ENCODE results near the gene HGS. TPM values are rescaled to one million over a fixed set of nuclear protein-coding genes. Genes with fewer than 3 reads are reported as not detected.

Gene HGS
- total and polyA plus RNA-seq, 2 of the 13 experiments (the other 11 are each of a cell fraction or from before 2014, with no cell fraction given), result 73.3 to 78.1 TPM

GRCh38 chr17:81713556-81714411 is 30.0 kb downstream of the HGS start (continued):
- TF ChIP-seq, protein P1, sequence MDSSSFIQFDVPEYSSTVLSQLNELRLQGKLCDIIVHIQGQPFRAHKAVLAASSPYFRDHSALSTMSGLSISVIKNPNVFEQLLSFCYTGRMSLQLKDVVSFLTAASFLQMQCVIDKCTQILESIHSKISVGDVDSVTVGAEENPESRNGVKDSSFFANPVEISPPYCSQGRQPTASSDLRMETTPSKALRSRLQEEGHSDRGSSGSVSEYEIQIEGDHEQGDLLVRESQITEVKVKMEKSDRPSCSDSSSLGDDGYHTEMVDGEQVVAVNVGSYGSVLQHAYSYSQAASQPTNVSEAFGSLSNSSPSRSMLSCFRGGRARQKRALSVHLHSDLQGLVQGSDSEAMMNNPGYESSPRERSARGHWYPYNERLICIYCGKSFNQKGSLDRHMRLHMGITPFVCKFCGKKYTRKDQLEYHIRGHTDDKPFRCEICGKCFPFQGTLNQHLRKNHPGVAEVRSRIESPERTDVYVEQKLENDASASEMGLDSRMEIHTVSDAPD (CRISPR knock-in tag; IDR thresholded peaks at IDR 0.05), result peak; percentile 58; the same call in 1 of the 2 replicates
- TF ChIP-seq MAZ (IDR thresholded peaks at IDR 0.05; ENCODE audit: borderline replicate concordance, low read depth, low read length) (no peak), MAZ (CRISPR knock-in tag; IDR thresholded peaks at IDR 0.05; ENCODE audit: low read depth) (peak; percentile 78), ZNF614 (CRISPR knock-in tag; IDR thresholded peaks at IDR 0.05; ENCODE audit: borderline replicate concordance) (no peak), HMG20A (CRISPR knock-in tag; IDR thresholded peaks at IDR 0.05; ENCODE audit: borderline replicate concordance) (no peak; the same call in 1 of the 2 replicates), ZNF720 (CRISPR knock-in tag; IDR thresholded peaks at IDR 0.05) (no peak), GATA4 (IDR thresholded peaks at IDR 0.05; ENCODE audit: borderline replicate concordance, low read depth) (no peak), KLF13 (CRISPR knock-in tag; IDR thresholded peaks at IDR 0.05) (0 out of 2 replicates have a peak, but pooled peaks have one; percentile 42), SIN3A (IDR thresholded peaks at IDR 0.05; ENCODE audit: borderline replicate concordance, low read depth, low read length) (peak; percentile 35; the same call in 1 of the 2 replicates), SP5 (CRISPR knock-in tag; IDR thresholded peaks at IDR 0.05; ENCODE audit: borderline replicate concordance, low read depth) (peak; percentile 93), TEAD2 (CRISPR knock-in tag; IDR thresholded peaks at IDR 0.05) (0 out of 2 replicates have a peak, but pooled peaks have one; percentile 9), ZNF510 (CRISPR knock-in tag; IDR thresholded peaks at IDR 0.05; ENCODE audit: low read depth) (peak; percentile 96; the same call in 1 of the 2 replicates), SETDB1 (CRISPR knock-in tag; IDR thresholded peaks at IDR 0.05; ENCODE audit: borderline replicate concordance) (no peak), MXI1 (IDR thresholded peaks at IDR 0.05; ENCODE audit: borderline replicate concordance, low read depth, low read length) (peak; percentile 55; the same call in 1 of the 3 replicates), RNF219 (CRISPR knock-in tag; IDR thresholded peaks at IDR 0.05) (no peak)
- TF ChIP-seq, protein P2, sequence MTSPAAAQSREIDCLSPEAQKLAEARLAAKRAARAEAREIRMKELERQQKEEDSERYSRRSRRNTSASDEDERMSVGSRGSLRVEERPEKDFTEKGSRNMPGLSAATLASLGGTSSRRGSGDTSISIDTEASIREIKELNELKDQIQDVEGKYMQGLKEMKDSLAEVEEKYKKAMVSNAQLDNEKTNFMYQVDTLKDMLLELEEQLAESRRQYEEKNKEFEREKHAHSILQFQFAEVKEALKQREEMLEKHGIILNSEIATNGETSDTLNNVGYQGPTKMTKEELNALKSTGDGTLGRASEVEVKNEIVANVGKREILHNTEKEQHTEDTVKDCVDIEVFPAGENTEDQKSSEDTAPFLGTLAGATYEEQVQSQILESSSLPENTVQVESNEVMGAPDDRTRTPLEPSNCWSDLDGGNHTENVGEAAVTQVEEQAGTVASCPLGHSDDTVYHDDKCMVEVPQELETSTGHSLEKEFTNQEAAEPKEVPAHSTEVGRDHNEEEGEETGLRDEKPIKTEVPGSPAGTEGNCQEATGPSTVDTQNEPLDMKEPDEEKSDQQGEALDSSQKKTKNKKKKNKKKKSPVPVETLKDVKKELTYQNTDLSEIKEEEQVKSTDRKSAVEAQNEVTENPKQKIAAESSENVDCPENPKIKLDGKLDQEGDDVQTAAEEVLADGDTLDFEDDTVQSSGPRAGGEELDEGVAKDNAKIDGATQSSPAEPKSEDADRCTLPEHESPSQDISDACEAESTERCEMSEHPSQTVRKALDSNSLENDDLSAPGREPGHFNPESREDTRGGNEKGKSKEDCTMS (CRISPR knock-in tag; conservative IDR thresholded peaks at IDR 0.05), result no peak
- TF ChIP-seq, protein P3, sequence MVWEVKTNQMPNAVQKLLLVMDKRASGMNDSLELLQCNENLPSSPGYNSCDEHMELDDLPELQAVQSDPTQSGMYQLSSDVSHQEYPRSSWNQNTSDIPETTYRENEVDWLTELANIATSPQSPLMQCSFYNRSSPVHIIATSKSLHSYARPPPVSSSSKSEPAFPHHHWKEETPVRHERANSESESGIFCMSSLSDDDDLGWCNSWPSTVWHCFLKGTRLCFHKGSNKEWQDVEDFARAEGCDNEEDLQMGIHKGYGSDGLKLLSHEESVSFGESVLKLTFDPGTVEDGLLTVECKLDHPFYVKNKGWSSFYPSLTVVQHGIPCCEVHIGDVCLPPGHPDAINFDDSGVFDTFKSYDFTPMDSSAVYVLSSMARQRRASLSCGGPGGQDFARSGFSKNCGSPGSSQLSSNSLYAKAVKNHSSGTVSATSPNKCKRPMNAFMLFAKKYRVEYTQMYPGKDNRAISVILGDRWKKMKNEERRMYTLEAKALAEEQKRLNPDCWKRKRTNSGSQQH (CRISPR knock-in tag; IDR thresholded peaks at IDR 0.05; ENCODE audit: low read depth), result peak; percentile 83
- TF ChIP-seq, protein P4, sequence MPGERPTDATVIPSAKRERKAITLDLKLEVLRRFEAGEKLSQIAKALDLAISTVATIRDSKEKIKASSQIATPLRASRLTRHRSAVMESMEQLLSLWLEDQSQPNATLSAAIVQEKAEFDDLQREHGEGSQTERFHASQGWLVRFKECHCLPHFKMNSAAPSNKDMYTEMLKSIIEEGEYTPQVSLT (CRISPR knock-in tag; IDR thresholded peaks at IDR 0.05; ENCODE audit: borderline replicate concordance, low read depth), result no peak
- TF ChIP-seq, protein P5, sequence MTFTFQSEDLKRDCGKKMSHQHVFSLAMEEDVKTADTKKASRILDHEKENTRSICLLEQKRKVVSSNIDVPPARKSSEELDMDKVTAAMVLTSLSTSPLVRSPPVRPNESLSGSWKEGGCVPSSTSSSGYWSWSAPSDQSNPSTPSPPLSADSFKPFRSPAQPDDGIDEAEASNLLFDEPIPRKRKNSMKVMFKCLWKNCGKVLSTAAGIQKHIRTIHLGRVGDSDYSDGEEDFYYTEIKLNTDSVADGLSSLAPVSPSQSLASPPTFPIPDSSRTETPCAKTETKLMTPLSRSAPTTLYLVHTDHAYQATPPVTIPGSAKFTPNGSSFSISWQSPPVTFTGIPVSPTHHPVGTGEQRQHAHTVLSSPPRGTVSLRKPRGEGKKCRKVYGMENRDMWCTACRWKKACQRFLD (CRISPR knock-in tag; IDR thresholded peaks at IDR 0.05; ENCODE audit: borderline replicate concordance), result peak; percentile 89
